ENCODE results near the gene INTS2.
A peak's percentile ranks its signal among the peaks of the same experiment; 100 is the strongest.
"Not testable (repeated sequence)": the region's sequence is repeated elsewhere in the genome, so short reads cannot be mapped to it uniquely, and the experiment has no call there.

INTS2 gene

DNA sequence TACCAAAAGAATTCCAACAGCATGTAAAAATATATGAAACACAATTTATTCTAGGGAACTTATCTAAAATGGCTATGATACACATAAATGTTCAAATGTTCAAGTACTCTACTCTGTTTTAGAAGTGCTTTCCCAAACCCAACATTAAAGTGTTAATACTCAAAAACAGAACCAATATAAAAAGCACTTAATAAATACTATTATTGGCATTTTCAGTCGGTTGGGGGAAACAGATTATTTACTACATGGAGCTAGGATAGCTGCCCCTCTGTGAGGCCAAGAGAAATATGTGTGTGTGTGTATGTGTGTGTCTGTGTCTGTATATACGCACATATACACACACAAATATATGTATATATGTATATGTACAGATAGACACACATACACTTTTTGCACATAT is 32.4 kb downstream of the INTS2 start:
- no peak for DNase-seq

- DNase-seq = not testable (repeated sequence)
These were observed 33.5 kb downstream of the INTS2 start for GRCh38 chr17:61894310-61894709.

- DNase-seq = not testable (repeated sequence)
These were observed 40.0 kb downstream of the INTS2 start for GRCh38 chr17:61887733-61888132.

GRCh38 chr17:61885865-61886264 is 41.9 kb downstream of the INTS2 start:
- not testable (repeated sequence) for DNase-seq

DNA sequence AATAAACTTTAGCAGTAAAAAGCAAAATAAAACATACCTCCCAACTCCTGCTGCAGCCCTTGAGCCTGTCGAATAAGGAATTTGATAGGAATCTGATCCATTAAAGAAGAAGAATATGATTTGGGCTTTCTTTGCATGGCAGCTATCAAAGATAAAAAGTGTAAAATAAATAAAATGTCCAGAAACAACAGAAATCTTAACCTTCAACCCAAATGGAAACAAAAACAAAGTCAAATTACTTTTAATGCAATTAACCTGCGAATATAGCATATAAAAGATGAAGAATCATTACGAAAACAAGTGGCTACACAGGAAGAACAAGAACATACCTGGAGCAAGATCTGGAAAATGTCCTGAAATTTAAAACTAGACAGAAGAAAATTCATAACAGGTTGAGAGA is 42.9 kb downstream of the INTS2 start:
- no peak for DNase-seq

- DNase-seq = no peak
These were observed 47.1 kb downstream of the INTS2 start for GRCh38 chr17:61880589-61881102.

DNA sequence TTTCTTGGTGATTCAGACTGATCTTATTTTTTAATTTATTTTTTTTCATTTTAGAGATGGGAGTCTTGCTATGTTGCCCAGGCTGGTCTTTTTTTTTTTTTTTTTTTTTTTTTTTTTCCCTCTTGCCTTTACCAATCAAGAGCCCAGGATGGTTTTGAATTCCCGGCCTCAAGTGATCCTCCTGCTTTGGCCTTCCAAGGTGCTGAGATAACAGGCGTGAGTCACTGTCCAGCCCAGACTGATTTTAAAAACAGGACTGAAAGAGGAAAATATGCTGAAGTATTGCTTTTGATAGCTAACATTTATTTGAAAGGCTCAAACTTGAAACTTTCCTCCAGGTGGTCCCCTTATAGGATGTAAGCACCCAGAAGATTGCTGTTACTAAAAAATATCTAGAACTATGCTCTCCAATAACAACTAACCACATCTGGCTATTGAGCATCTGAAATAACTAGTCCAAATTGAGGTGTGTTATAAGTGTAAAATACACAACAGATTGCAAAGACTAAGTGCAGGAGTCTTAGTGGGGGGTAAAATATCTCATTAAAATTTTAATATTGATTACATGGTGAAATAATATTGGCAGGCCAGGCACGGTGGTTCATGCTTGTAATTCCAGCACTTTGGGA is 48.7 kb downstream of the INTS2 start:
- DNase-seq = no peak

DNA sequence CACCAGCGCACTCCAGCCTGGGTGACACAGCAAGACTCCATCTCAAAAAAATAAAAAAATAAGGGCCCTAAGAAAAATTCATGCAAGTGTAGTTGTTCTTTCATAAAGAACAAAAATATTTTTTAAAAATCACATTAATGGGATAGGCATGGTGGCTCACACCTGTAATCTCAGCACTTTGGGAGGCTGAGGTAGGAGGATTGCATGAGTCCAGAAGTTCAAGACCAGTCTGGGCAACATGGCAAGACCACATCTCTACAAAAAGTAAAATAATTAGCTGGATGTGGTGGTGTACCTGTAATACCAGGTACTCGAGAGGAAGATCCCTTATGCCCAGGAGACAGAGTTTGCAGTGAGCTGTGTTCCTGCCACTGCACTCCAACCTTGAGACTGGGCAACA is 49.3 kb downstream of the INTS2 start:
- no peak for DNase-seq

DNA sequence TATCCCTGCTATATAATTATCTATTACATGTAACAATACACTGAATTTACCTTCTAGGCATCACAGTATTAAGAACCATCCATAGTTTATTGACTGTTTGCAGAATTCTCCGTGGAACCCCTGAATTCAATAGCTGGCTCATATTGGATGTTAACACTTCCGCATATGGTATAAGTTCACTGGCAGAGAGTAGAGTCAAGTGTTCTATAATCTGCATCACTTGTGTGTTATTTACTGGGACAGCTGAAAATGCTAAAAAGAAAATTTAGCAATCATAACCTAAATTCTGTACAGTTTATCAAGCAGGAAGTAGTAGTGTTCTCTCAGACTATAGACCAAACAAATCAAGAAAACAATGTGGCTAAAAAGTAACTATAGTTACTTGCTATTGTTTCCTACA is 49.9 kb downstream of the INTS2 start:
- no peak for DNase-seq

DNA sequence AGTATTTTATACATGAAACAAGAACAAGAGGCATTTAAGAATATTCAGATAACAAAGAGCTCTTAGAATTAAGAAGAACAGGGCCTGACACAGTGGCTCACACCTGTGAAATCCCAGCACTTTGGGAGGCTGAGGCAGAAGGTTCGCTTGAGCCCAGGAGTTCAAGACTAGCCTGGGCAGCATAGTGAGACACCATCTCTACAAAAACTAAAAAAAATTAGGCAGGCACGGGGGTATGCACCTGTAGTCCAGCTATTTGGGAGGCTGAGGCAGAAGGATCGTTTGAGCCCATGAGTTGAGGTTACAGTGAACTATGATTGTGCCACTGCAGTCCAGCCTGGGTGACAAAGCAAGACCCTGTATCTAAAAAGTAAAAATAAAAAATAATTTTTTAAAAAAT is 52.0 kb downstream of the INTS2 start:
- DNase-seq = no peak

- DNase-seq = no peak
These were observed 52.5 kb downstream of the INTS2 start for GRCh38 chr17:61875285-61875684.

GRCh38 chr17:61874075-61874474 is 53.7 kb downstream of the INTS2 start:
- DNase-seq = no peak

DNA sequence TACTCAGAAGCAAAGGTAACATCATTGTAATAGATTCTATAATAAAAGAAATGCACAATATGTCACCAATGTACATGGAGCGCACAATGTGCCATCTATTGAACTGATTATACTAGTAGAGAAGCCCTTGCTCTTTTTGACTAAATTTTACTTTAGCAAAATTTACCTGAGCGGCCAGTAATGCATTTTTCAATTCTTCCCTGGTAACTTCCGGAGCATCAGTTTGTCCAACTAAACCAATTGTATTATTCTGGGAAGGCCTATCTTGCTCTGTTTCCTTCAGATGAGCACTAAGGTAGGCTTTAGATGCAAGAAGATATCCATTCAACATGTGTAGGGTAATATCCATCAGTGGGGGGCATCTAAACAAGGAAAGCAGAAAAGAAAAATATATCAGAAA is 55.7 kb downstream of the INTS2 start:
- no peak for DNase-seq

DNA sequence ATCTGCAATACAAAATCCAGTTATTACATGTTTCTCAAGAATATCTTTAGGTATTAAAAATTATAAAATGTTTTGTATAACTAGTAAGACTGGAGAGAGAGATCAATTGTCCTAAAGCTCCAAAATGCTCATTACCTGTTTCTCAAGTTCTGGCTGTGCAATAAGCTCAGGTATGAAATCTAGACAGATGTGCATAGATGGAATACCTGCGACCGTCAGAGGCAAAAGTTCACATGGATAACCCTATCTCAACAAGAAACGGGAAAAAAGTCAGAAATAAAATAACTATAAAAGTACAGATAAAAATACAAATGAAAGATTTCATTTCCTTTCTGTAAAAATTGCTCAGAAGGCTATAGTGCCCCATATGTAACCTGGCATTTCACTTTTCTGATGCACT is 58.6 kb downstream of the INTS2 start:
- DNase-seq = no peak

DNA sequence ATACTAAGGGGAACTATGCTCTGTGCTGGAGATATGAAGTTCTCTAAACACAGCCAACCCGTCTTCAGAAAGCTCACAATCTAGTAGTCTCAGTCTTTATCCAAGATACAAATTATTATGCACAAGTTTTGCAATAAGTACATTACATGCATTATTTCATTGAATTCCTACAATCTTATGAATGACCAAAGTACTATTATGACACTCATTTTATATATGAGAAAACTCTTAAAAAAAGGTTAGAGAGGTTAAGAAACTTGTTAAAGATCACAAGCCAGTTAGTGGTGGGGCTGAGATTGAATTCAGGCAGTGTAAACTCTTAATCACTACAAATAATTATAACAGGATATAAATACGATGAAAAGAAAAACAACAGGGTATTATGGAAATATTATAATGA is 59.7 kb downstream of the INTS2 start:
- DNase-seq = no peak

DNA sequence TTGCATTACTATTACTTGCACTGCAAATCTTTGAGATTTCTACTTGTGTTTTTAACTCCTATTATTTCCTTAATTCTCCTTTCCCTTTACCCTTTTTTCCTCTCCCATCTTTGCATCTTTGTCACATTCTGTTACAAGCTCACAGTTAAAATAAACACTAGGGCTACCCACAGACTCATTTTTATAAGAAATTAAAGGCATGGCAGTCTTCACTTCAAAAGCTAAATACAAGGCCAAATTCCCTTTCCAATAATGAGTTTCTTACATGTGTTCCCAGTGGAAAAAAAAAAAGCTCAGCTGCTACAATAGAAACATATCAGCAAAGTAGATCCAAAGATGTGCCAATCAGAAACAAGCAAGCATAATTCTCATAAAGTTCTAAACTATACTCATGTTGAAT is 60.7 kb downstream of the INTS2 start:
- DNase-seq = no peak

GRCh38 chr17:61863801-61864126 is 64.0 kb downstream of the INTS2 start:
- no peak for DNase-seq

DNA sequence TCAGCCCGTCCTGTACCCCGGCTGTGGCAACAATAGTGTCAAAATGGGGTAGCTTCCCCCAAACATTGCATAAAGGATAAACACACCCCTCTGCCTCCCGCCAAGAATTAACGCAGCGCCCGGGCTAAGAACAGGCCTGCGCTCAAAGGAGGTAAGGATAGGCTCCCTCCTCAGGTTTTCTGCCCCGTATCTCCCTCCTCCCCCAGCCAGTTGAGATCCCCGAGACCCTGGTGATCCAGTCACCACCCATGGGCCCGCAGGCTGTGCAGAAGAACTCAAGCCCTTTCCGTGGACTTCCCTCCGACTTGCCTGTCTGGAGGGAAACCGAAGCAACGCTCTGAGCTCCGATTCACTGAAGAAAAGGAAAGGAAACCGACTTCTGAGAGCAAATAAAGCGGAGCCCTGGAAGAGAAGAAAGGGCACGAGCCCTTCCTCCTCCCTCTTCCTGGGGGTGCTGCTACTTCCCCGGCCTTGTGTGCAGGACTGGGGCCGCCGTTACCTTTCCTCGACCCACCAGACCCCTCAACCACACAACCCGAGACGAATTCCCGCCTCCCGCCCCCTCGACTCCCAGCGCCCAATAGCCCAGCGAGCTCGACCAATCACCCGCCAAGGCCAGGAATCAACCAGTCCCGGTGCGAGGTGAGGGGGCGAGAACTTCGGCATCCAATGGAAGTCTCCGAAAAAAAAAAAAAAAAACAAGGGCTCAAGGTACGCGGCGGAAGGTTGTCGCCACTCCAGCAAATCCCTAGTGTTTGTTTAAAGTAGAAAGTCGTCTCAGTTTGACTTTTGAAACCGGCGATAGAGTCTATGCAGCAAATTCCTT is 64.6 kb downstream of the INTS2 start, which contains the start of gene BRIP1:
Gene BRIP1 (minus strand): TSS at position 554 of the 826 bp plus-strand sequence. CDS start 1,989 bp downstream, outside the sequence.
- peak; percentile 74 for DNase-seq

GRCh38 chr17:61862105-61862574 is 65.6 kb downstream of the INTS2 start:
- no peak for DNase-seq

- not testable (repeated sequence) for DNase-seq
These were observed 67.4 kb downstream of the INTS2 start for GRCh38 chr17:61860397-61860796.

DNA sequence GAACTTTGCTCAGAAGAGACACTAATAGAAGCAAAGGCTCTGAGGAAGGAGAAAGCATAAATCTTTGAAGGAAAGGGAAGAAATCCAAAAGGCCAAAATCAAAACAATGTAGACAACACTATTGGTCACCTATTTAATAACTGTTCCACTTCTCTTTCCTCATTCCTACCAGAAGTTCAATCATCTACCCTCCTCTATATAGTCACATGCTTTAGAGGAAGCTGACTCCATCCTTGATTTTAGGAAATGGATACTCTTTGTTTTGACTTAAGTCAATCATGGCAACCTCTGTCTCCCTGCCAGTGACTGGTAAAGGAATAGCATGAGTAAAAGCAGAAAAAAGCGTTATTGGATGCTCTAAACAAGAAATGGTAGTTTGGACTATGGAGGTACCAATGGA is 71.7 kb downstream of the INTS2 start:
- DNase-seq = no peak

DNA sequence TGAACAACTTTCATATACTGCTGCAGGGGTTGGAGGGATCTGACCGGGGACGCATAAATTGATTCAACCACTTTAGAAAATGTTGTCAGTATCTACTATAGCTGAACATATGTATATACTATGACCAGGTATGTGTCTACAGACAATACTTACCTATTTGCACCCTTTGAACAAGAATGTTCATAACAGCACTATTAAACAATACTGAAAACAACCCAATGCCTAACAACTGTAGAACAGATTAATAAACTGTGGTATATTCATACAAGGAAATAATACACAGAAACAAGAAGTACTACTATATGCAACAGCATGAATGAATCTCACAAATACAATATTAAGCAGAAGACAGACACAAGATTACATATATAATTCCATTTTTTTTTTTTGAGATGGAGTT is 74.9 kb downstream of the INTS2 start:
- DNase-seq = no peak

GRCh38 chr17:61849674-61850073 is 78.1 kb downstream of the INTS2 start:
- no peak for DNase-seq

- no peak for DNase-seq
These were observed 78.9 kb downstream of the INTS2 start for GRCh38 chr17:61848896-61849295.
